Measurements from ENCODE around the gene CCDC6. TPM values are rescaled to one million over a fixed set of nuclear protein-coding genes. Genes with fewer than 3 reads are reported as not detected.

CCDC6 gene
- total and polyA plus RNA-seq, 2 experiments from 2014 or later = 22.3 to 49.8 TPM

- H3K9me3 ChIP-seq (ENCODE audit: low read depth) = no peaks in the 10 kb centered on the region
- H3K27ac ChIP-seq = no peak overlapping the region
- H3K36me3 ChIP-seq (replicated peaks; ENCODE audit: insufficient read depth, low read depth) = no peaks in the 10 kb centered on the region
- DNase-seq (ENCODE audit: low spot score) = no peak
- no peaks in the 10 kb centered on the region for H3K79me2 ChIP-seq
- no peak overlapping the region for H3K4me2 ChIP-seq
- H3K9me2 ChIP-seq (replicated peaks; ENCODE audit: insufficient read depth) = no peaks in the 10 kb centered on the region
- H3K4me3 ChIP-seq = no peak overlapping the region
- H2AFZ ChIP-seq = no peak overlapping the region
- WGBS (ENCODE audit: low lambda C conversion rate, missing lambda C conversion rate) = 90% methylated on average over 4 of the region's 4 CpGs
- no peaks in the 10 kb centered on the region for H3K27me3 ChIP-seq
- no peaks in the 10 kb centered on the region for H4K20me1 ChIP-seq (ENCODE audit: insufficient read depth, poor library complexity, severe bottlenecking)
- no peaks in the 10 kb centered on the region for H3K4me1 ChIP-seq (ENCODE audit: insufficient read depth)
- no peak for TF ChIP-seq CTCF (IDR thresholded peaks at IDR 0.05; ENCODE audit: poor library complexity)
These were observed 102.1 kb downstream of the CCDC6 start for GRCh38 chr10:59804220-59804619.

- H3K27ac ChIP-seq = no peak overlapping the region
- no peaks in the 10 kb centered on the region for H3K4me1 ChIP-seq (ENCODE audit: insufficient read depth)
- no peak for DNase-seq (ENCODE audit: low spot score)
- no peaks in the 10 kb centered on the region for H3K79me2 ChIP-seq
- no peaks in the 10 kb centered on the region for H3K9me2 ChIP-seq (replicated peaks; ENCODE audit: insufficient read depth)
- H3K36me3 ChIP-seq (replicated peaks; ENCODE audit: insufficient read depth, low read depth) = no peaks in the 10 kb centered on the region
- TF ChIP-seq EZH2phosphoT487 (IDR thresholded peaks at IDR 0.05; ENCODE audit: low read depth, severe bottlenecking, unreplicated experiment) (no peak), EZH2 (IDR thresholded peaks at IDR 0.05; ENCODE audit: borderline replicate concordance) (no peak), CTCF (IDR thresholded peaks at IDR 0.05; ENCODE audit: poor library complexity) (no peak)
- WGBS (ENCODE audit: low lambda C conversion rate, missing lambda C conversion rate) = 96% methylated on average over 1 of the region's 1 CpG
- H3K4me2 ChIP-seq = no peak overlapping the region
- no peaks in the 10 kb centered on the region for H4K20me1 ChIP-seq (ENCODE audit: insufficient read depth, poor library complexity, severe bottlenecking)
- H3K4me3 ChIP-seq = no peak overlapping the region
- H2AFZ ChIP-seq = no peak overlapping the region
- no peaks in the 10 kb centered on the region for H3K27me3 ChIP-seq
- H3K9me3 ChIP-seq (ENCODE audit: low read depth) = no peaks in the 10 kb centered on the region
These were observed 102.6 kb downstream of the CCDC6 start for GRCh38 chr10:59803714-59804113.

GRCh38 chr10:59801171-59801570 lies 105.2 kb downstream of the CCDC6 start:
- Histone ChIP-seq H2AFZ (no peak overlapping the region), H3K27me3 (no peaks in the 10 kb centered on the region), H3K4me1 (ENCODE audit: insufficient read depth) (no peaks in the 10 kb centered on the region), H3K4me2 (no peak overlapping the region), H3K27ac (no peak overlapping the region), H4K20me1 (ENCODE audit: insufficient read depth, poor library complexity, severe bottlenecking) (no peaks in the 10 kb centered on the region), H3K9me2 (replicated peaks; ENCODE audit: insufficient read depth) (no peaks in the 10 kb centered on the region), H3K9me3 (ENCODE audit: low read depth) (no peaks in the 10 kb centered on the region), H3K36me3 (replicated peaks; ENCODE audit: insufficient read depth, low read depth) (no peaks in the 10 kb centered on the region), H3K4me3 (no peak overlapping the region), H3K79me2 (no peaks in the 10 kb centered on the region)
- no peak for TF ChIP-seq EZH2 (IDR thresholded peaks at IDR 0.05; ENCODE audit: borderline replicate concordance)
- TF ChIP-seq EZH2phosphoT487 (IDR thresholded peaks at IDR 0.05; ENCODE audit: low read depth, severe bottlenecking, unreplicated experiment) = no peak
- TF ChIP-seq CTCF (IDR thresholded peaks at IDR 0.05; ENCODE audit: poor library complexity) = no peak
- DNase-seq (ENCODE audit: low spot score) = no peak
- 98% methylated on average over 2 of the region's 2 CpGs for WGBS (ENCODE audit: low lambda C conversion rate, missing lambda C conversion rate)

- H3K4me3 ChIP-seq = no peak overlapping the region
- H3K36me3 ChIP-seq (replicated peaks; ENCODE audit: insufficient read depth, low read depth) = no peaks in the 10 kb centered on the region
- no peak overlapping the region for H3K27ac ChIP-seq
- no peaks in the 10 kb centered on the region for H3K27me3 ChIP-seq
- H3K4me1 ChIP-seq (ENCODE audit: insufficient read depth) = no peaks in the 10 kb centered on the region
- no peaks in the 10 kb centered on the region for H3K79me2 ChIP-seq
- TF ChIP-seq CTCF (IDR thresholded peaks at IDR 0.05; ENCODE audit: poor library complexity) (no peak), EZH2 (IDR thresholded peaks at IDR 0.05; ENCODE audit: borderline replicate concordance) (no peak), EZH2phosphoT487 (IDR thresholded peaks at IDR 0.05; ENCODE audit: low read depth, severe bottlenecking, unreplicated experiment) (no peak)
- H4K20me1 ChIP-seq (ENCODE audit: insufficient read depth, poor library complexity, severe bottlenecking) = no peaks in the 10 kb centered on the region
- WGBS (ENCODE audit: low lambda C conversion rate, missing lambda C conversion rate) = 94% methylated on average over 1 of the region's 1 CpG
- H2AFZ ChIP-seq = no peak overlapping the region
- DNase-seq (ENCODE audit: low spot score) = no peak
- no peak overlapping the region for H3K4me2 ChIP-seq
- H3K9me3 ChIP-seq (ENCODE audit: low read depth) = no peaks in the 10 kb centered on the region
- no peaks in the 10 kb centered on the region for H3K9me2 ChIP-seq (replicated peaks; ENCODE audit: insufficient read depth)
These were observed 106.9 kb downstream of the CCDC6 start for GRCh38 chr10:59799421-59799820.
